ENCODE measurements around the gene PRPS1.
"Not testable (repeated sequence)": the region's sequence is repeated elsewhere in the genome, so short reads cannot be mapped to it uniquely, and the experiment has no call there.

Gene PRPS1

GRCh38 chrX:107627838-107628661 is at the start of gene PRPS1:
TSS of gene PRPS1 (plus strand) at chrX:107628510. CDS start at chrX:107628629, 119 bp downstream.
- peak; percentile 91 for DNase-seq

GRCh38 chrX:107579956-107580355 is 48.4 kb upstream of the PRPS1 start:
- DNase-seq = no peak

GRCh38 chrX:107581923-107582322 is 46.4 kb upstream of the PRPS1 start:
- no peak for DNase-seq

- no peak for DNase-seq
These were observed 39.1 kb upstream of the PRPS1 start for GRCh38 chrX:107589243-107589642.

GRCh38 chrX:107596651-107597050 is 31.7 kb upstream of the PRPS1 start:
- no peak for DNase-seq

GRCh38 chrX:107597264-107597663 is 31.0 kb upstream of the PRPS1 start:
- DNase-seq = no peak

GRCh38 chrX:107597791-107598190 is 30.5 kb upstream of the PRPS1 start:
- no peak for DNase-seq

GRCh38 chrX:107599450-107599861 is 28.9 kb upstream of the PRPS1 start:
- no peak for DNase-seq

GRCh38 chrX:107600366-107600765 is 27.9 kb upstream of the PRPS1 start:
- no peak for DNase-seq

GRCh38 chrX:107601326-107601725 is 27.0 kb upstream of the PRPS1 start:
- DNase-seq = no peak

GRCh38 chrX:107601759-107602158 is 26.6 kb upstream of the PRPS1 start:
- no peak for DNase-seq

- DNase-seq = no peak
These were observed 25.5 kb upstream of the PRPS1 start for GRCh38 chrX:107602694-107603239.

GRCh38 chrX:107603429-107604159 is 24.7 kb upstream of the PRPS1 start:
- DNase-seq = no peak

- DNase-seq = not testable (repeated sequence)
These were observed 19.2 kb upstream of the PRPS1 start for GRCh38 chrX:107609061-107609460.

GRCh38 chrX:107610667-107611066 is 17.6 kb upstream of the PRPS1 start:
- DNase-seq = no peak

- no peak for DNase-seq
These were observed 8.4 kb upstream of the PRPS1 start for GRCh38 chrX:107619885-107620322.

GRCh38 chrX:107624893-107625292 is 3.4 kb upstream of the PRPS1 start:
- DNase-seq = no peak

GRCh38 chrX:107625739-107626138 is 2.6 kb upstream of the PRPS1 start:
- no peak for DNase-seq

- DNase-seq = no peak
These were observed 1.8 kb upstream of the PRPS1 start for GRCh38 chrX:107626481-107626880.

GRCh38 chrX:107626916-107627315 is 1.4 kb upstream of the PRPS1 start:
- DNase-seq = no peak

- DNase-seq = peak; percentile 64
These were observed 591 bp downstream of the PRPS1 start for GRCh38 chrX:107628662-107629539.

- DNase-seq = no peak
These were observed 1.2 kb downstream of the PRPS1 start for GRCh38 chrX:107629540-107629909.

Measured in activated CD4-positive, alpha-beta T cell treated with anti-CD3 and anti-CD28 coated beads for 48 hours (primary cell).